HG03571 (cell line): ENCODE measurements around the gene METRN.

Experiments
- ATAC-seq: cut with Tn5 transposase; IDR thresholded peaks from one replicate; pipeline ENCODE4 v1.9.1; 2021; ENCODE audit not compliant: unreplicated experiment

METRN gene

GRCh38 chr16:714558-715476 lies at the start of gene METRN:
Gene METRN, plus strand, starts transcription at chr16:715118. Its CDS starts 172 bp downstream, at chr16:715290.
- ATAC-seq, result peak; percentile 68

DNA sequence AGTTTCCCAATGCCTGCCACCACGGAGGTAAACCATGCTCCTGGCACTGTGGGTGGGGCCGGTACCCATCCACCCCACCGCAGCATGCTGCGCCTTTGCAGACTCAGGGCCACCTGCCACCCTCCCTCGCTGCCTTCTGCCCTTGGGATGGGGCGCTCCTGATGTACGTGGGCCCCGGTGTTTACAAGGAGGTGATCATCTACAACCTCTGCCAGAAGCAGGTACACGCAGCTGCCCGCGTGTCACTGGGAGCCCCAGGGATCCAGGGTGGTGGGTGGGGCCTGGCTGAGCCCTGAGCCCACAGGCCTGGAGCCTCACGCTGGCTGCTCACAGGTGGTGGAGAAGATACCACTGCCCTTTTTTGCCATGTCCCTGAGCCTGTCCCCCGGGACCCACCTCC lies 48.3 kb upstream of the METRN start:
- no peak for ATAC-seq

GRCh38 chr16:667113-667779 lies 47.7 kb upstream of the METRN start:
- no peak for ATAC-seq

GRCh38 chr16:667780-668518 lies 47.0 kb upstream of the METRN start, which contains the start of gene RHOT2:
Gene RHOT2, plus strand, starts transcription at chr16:668132. Its CDS starts 68 bp downstream, at chr16:668200.
- peak; percentile 76 for ATAC-seq

- no peak for ATAC-seq
Observed at GRCh38 chr16:668519-669171, 46.3 kb upstream of the METRN start.

- no peak for ATAC-seq
Observed at GRCh38 chr16:669666-670065, 45.3 kb upstream of the METRN start.

DNA sequence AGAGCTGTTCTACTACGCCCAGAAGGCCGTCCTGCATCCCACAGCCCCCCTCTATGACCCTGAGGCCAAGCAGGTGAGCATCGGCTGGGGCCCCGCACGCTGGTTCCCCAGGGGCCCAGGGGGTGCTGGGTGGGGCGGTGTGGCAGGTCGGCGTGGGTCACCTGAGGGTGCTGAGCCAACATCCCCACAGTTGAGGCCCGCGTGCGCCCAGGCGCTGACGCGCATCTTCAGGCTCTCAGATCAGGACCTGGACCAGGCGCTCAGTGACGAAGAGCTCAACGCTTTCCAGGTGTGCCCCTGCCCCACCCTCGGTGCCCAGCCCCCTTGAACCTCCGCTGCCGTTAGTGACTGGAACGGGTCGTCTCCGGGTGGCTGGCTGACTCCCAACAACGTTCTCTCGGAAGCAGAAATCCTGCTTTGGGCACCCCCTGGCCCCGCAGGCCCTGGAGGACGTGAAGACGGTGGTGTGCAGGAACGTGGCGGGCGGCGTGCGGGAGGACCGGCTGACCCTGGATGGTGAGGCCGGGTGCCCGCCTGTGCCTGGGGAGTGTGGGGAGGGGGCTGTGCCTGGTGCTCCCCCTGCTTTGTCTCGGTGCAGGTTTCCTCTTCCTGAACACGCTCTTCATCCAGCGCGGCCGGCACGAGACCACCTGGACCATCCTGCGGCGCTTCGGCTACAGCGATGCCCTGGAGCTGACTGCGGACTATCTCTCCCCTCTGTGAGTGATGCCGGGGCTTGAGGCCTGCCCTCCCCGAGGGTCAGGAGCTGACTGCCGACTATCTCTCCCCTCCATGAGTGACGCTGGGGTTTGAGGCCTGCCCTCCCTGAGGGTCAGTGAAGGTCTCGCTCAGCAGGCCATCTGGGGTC lies 44.2 kb upstream of the METRN start:
- no peak for ATAC-seq

GRCh38 chr16:671353-672131 lies 43.4 kb upstream of the METRN start:
- no peak for ATAC-seq

- no peak for ATAC-seq
Observed at GRCh38 chr16:672371-672770, 42.5 kb upstream of the METRN start.

DNA sequence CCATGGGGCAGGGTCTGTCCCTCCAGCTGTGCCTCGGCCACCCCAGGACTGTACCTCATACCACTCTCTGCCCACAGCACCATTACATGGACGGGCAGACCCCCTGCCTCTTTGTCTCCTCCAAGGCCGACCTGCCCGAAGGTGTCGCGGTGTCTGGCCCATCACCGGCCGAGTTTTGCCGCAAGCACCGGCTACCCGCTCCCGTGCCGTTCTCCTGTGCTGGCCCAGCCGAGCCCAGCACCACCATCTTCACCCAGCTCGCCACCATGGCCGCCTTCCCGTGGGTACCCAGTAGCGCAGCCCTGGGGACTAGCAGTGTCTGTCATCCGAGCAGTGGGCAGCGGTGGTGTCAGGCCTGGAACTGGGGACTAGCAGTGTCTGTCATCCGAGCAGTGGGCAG lies 42.1 kb upstream of the METRN start:
- ATAC-seq, result no peak

DNA sequence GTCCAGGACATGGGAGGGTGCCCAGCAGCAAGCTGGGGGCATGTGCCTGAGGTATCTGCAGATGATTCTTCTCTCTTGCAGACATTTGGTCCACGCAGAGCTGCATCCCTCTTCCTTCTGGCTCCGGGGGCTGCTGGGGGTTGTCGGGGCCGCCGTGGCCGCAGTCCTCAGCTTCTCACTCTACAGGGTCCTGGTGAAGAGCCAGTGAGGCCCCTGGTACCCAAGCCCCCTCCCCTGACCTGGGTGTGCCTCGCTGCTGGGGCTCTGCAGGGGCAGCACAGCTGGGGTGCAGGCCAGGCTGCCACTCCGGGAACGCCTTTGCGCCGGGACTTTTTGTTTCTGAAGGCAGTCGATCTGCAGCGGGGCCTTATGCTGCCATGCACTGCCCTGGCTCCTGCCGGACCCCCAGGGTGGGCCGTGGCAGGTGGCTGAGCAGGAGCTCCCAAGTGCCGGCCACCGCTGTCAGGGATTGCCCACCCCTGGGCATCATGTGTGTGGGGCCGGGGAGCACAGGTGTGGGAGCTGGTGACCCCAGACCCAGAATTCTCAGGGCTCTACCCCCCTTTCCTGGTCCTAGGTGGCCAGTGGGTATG lies 41.4 kb upstream of the METRN start:
- ATAC-seq, result no peak

GRCh38 chr16:674214-674881 lies 40.6 kb upstream of the METRN start:
- ATAC-seq, result no peak

- ATAC-seq, result no peak
Observed at GRCh38 chr16:674968-675883, 39.7 kb upstream of the METRN start, which contains the start of gene RHBDL1. Gene RHBDL1, plus strand, starts transcription at chr16:675671. Its CDS starts 120 bp downstream, at chr16:675791.

GRCh38 chr16:675884-676564 lies 38.9 kb upstream of the METRN start:
- no peak for ATAC-seq

- no peak for ATAC-seq
Observed at GRCh38 chr16:676565-676902, 38.4 kb upstream of the METRN start.

DNA sequence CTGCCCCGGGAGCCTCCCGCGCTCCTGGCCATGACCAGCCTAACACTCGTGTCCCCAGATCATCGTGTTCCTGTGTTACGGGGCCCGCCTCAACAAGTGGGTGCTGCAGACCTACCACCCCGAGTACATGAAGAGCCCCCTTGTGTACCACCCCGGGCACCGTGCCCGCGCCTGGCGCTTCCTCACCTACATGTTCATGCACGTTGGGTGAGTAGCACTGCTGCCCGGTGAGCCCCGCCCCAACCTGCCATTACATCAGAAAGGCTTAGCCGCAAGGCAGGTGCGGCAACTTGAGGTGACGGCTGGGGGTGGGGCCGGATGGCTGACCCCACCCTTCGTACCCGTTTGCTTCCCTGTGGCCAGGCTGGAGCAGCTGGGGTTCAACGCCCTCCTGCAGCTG lies 38.0 kb upstream of the METRN start:
- ATAC-seq, result no peak
